ENCODE results near the gene HOXB7.

DNA sequence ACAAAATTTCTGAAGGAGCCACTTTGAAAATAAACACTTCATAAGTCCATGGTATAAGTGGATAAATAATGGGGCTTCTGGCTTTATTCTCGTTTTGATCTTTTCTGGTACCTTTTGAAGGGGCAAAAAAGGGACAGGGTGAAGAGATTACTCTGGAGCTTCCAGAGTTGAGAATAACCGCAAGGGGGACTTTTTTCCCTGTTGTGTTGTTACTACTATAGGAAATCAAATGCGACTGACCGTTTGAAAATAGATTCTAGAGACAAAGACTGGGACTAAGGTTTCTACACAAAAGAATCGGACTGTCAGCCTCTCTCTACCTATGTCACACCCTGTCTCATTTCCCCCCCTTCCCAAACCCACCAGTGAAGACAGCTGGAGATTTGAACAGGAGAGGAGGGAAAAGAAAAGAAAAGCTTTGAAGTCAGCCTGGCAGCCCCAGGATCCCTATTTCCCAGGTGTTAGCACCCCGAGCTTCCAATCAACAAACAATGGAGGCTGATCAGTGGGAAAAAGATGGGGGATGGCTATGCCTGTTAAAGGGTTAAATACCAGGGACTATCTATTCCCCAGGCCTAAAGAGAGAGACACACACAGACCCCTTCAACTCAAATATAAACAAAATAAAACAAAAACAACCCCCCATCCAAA lies 41.0 kb downstream of the HOXB7 start:
- TF ChIP-seq EZH2phosphoT487 (IDR thresholded peaks at IDR 0.05; ENCODE audit: unreplicated experiment) (no peak), EZH2 (IDR thresholded peaks at IDR 0.05; ENCODE audit: low read depth, unreplicated experiment) (peak; percentile 55), CTCF (conservative IDR thresholded peaks at IDR 0.05; ENCODE audit: low read depth in 2 of 2) (no peak)
- TF ChIP-seq, protein P1, sequence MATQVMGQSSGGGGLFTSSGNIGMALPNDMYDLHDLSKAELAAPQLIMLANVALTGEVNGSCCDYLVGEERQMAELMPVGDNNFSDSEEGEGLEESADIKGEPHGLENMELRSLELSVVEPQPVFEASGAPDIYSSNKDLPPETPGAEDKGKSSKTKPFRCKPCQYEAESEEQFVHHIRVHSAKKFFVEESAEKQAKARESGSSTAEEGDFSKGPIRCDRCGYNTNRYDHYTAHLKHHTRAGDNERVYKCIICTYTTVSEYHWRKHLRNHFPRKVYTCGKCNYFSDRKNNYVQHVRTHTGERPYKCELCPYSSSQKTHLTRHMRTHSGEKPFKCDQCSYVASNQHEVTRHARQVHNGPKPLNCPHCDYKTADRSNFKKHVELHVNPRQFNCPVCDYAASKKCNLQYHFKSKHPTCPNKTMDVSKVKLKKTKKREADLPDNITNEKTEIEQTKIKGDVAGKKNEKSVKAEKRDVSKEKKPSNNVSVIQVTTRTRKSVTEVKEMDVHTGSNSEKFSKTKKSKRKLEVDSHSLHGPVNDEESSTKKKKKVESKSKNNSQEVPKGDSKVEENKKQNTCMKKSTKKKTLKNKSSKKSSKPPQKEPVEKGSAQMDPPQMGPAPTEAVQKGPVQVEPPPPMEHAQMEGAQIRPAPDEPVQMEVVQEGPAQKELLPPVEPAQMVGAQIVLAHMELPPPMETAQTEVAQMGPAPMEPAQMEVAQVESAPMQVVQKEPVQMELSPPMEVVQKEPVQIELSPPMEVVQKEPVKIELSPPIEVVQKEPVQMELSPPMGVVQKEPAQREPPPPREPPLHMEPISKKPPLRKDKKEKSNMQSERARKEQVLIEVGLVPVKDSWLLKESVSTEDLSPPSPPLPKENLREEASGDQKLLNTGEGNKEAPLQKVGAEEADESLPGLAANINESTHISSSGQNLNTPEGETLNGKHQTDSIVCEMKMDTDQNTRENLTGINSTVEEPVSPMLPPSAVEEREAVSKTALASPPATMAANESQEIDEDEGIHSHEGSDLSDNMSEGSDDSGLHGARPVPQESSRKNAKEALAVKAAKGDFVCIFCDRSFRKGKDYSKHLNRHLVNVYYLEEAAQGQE (IDR thresholded peaks at IDR 0.05; ENCODE audit: unreplicated experiment) = no peak

Measured in GM23338 (cell line).